Embryonic facial prominence (tissue), 1 donor: ENCODE measurements around the gene GPR55.

ENCODE experiments used
- DNase-seq: peaks from one replicate; pipeline ENCODE4 v3.0.0-alpha.2; 2016; ENCODE audit errors: extremely low spot score

Gene GPR55

GRCh38 chr2:230881840-230882239 lies 43.2 kb downstream of the GPR55 start:
- no peak for DNase-seq

GRCh38 chr2:230879891-230880290 lies 45.2 kb downstream of the GPR55 start:
- DNase-seq, result no peak

GRCh38 chr2:230879271-230879882 lies 45.7 kb downstream of the GPR55 start:
- no peak for DNase-seq

- no peak for DNase-seq
Measured at GRCh38 chr2:230878599-230879188, 46.3 kb downstream of the GPR55 start.

DNA sequence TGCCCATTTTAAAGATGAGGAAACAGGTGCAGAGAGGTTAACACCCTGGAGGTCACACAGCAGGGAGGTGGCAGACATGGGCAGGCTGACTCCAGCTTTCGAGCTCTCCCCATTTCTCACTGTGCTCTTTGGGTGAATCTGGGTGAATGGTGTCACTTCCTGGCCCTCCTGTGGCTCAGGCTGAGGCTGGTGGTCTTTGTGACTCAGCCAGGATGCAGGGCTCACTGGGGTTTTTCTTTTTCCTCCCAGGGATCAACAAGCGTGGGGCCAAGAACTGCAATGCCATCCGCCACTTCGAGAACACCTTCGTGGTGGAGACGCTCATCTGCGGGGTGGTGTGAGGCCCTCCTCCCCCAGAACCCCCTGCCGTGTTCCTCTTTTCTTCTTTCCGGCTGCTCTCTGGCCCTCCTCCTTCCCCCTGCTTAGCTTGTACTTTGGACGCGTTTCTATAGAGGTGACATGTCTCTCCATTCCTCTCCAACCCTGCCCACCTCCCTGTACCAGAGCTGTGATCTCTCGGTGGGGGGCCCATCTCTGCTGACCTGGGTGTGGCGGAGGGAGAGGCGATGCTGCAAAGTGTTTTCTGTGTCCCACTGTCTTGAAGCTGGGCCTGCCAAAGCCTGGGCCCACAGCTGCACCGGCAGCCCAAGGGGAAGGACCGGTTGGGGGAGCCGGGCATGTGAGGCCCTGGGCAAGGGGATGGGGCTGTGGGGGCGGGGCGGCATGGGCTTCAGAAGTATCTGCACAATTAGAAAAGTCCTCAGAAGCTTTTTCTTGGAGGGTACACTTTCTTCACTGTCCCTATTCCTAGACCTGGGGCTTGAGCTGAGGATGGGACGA lies 47.1 kb downstream of the GPR55 start:
- no peak for DNase-seq

- no peak for DNase-seq
Measured at GRCh38 chr2:230877116-230877758, 47.8 kb downstream of the GPR55 start.

- no peak for DNase-seq
Measured at GRCh38 chr2:230875347-230876315, 49.4 kb downstream of the GPR55 start.

GRCh38 chr2:230874876-230875275 lies 50.2 kb downstream of the GPR55 start:
- no peak for DNase-seq

GRCh38 chr2:230874456-230874855 lies 50.6 kb downstream of the GPR55 start:
- DNase-seq, result no peak

- DNase-seq, result no peak
Measured at GRCh38 chr2:230873661-230874401, 51.2 kb downstream of the GPR55 start.

GRCh38 chr2:230872968-230873660 lies 51.9 kb downstream of the GPR55 start:
- no peak for DNase-seq

- no peak for DNase-seq
Measured at GRCh38 chr2:230872151-230872967, 52.7 kb downstream of the GPR55 start.

GRCh38 chr2:230871361-230872150 lies 53.5 kb downstream of the GPR55 start:
- DNase-seq, result no peak

DNA sequence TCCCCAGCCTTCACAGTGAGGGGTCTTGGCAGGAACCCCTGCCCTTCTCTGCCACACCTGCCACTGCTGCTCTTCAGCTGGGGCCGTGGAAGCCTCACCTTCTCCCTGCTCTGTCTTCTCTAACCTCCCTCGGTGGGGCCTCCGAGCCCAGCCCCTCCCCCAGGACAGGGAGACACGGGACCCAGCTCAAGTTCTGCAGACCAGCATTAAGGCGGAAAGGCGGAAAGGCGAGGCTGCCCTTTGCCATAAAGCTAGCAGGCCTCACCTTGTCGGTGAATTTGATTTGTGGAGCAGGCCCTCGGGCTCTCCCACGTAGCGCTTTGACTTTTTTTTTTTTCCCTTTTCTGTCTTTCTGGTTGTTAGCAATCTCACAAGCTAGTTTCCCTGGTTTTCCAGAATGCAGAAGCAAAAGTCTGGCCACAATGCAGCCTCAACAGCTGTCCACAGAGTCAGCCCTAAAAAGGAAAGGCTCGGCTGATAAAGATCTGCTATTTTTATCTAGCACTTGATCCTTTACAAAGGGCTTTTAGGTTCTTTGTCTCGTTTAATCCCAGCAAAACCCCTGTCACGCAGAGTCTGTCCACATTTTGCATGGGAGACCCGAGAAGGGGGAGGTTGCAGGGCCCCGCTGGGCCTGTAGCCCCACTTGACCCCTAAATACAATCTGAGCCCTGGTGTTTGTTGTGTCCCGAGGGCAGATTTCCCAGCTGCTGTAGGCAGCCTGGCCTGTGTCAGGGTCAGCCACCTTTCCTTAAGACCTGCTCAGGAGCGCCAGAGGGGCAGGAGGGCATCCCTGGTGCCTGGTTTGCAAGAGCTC lies 54.3 kb downstream of the GPR55 start:
- DNase-seq, result no peak

DNA sequence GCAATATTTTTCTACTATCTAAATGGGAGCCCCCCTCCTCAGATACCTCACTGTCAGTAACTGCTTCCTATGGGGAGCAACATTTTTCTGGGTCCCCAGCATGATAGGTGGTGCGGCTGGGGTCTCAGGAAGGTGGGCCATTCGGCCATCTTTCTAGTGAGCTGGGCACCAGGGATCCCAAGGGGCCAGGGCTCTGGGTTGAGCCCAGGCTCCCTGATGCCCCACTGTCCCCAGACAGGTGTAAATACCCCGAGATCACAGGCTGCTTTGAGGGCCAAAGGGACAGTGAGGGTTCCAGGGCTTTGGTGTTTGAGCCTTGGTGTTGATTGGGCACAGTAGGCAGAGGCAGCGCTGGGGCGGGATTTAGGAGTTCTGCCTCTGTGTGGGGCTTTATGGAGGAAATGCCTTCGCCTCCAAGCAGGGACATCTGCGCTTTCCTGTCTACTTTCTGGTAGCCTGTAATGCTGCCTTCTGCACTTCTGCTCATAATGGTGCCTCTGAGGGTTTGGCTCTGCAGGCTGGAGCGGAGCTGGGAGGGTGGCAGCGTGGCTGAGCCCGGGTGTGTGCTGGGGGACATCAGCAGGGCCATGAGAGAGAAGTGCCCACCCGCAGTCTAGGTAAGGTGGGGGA lies 55.0 kb downstream of the GPR55 start:
- DNase-seq, result no peak

GRCh38 chr2:230868947-230869913 lies 55.8 kb downstream of the GPR55 start:
- DNase-seq, result no peak
